Frontal cortex (tissue), 1 donor: Measurements from ENCODE around the gene DMRT1. TPM values are rescaled to one million over a fixed set of nuclear protein-coding genes. Genes with fewer than 3 reads are reported as not detected.

Source experiments
- small RNA-seq: library from RNA; depleted of rRNA; stranded (forward); fragments of <200 nt; gene quantifications from one replicate; pipeline ENCODE3, GENCODE V24; 2014
- total RNA-seq: library from RNA; depleted of rRNA; stranded (reverse); fragments of >200 nt; gene quantifications from one replicate; pipeline ENCODE4 v1.2.3, GENCODE V29; 2014

DMRT1 gene
- total RNA-seq, 1 donor from 2014 or later: under 0.01 TPM

Small RNA genes within 50 kb of the gene (small RNA-seq; reads per million reads assigned to genes)
- gene RNU6-1073P: not detected

Other genes with a start within 250 kb of the DMRT1 start
- gene DMRT3, start 135.0 kb downstream of the DMRT1 start, total RNA-seq: not detected
- gene DMRT2, start 208.7 kb downstream of the DMRT1 start, total RNA-seq: not detected